AG09309 (cell line): ENCODE data around the gene XPOT.
"Not testable (repeated sequence)": the region's sequence is repeated elsewhere in the genome, so short reads cannot be mapped to it uniquely, and the experiment has no call there.

Experiments used
- DNase-seq: peaks from one replicate; pipeline ENCODE4 v3.0.0-alpha.2; 2010; ENCODE audit warnings: low read depth
- H3K4me3 ChIP-seq: 2 replicates; pipeline ENCODE4 v1.5.1; 2011; ENCODE audit warnings: mild to moderate bottlenecking, low read depth, low read length, moderate library complexity; ENCODE audit not compliant: control insufficient read depth
- TF ChIP-seq, protein P1 (sequence below): IDR thresholded peaks from 2 replicates; pipeline ENCODE4 v1.5.1; 2011; ENCODE audit warnings: mild to moderate bottlenecking, low read depth, low read length, inconsistent platforms; ENCODE audit not compliant: insufficient read depth, control insufficient read depth; ENCODE audit errors: missing control alignments

XPOT gene, protein sequence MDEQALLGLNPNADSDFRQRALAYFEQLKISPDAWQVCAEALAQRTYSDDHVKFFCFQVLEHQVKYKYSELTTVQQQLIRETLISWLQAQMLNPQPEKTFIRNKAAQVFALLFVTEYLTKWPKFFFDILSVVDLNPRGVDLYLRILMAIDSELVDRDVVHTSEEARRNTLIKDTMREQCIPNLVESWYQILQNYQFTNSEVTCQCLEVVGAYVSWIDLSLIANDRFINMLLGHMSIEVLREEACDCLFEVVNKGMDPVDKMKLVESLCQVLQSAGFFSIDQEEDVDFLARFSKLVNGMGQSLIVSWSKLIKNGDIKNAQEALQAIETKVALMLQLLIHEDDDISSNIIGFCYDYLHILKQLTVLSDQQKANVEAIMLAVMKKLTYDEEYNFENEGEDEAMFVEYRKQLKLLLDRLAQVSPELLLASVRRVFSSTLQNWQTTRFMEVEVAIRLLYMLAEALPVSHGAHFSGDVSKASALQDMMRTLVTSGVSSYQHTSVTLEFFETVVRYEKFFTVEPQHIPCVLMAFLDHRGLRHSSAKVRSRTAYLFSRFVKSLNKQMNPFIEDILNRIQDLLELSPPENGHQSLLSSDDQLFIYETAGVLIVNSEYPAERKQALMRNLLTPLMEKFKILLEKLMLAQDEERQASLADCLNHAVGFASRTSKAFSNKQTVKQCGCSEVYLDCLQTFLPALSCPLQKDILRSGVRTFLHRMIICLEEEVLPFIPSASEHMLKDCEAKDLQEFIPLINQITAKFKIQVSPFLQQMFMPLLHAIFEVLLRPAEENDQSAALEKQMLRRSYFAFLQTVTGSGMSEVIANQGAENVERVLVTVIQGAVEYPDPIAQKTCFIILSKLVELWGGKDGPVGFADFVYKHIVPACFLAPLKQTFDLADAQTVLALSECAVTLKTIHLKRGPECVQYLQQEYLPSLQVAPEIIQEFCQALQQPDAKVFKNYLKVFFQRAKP

DNA sequence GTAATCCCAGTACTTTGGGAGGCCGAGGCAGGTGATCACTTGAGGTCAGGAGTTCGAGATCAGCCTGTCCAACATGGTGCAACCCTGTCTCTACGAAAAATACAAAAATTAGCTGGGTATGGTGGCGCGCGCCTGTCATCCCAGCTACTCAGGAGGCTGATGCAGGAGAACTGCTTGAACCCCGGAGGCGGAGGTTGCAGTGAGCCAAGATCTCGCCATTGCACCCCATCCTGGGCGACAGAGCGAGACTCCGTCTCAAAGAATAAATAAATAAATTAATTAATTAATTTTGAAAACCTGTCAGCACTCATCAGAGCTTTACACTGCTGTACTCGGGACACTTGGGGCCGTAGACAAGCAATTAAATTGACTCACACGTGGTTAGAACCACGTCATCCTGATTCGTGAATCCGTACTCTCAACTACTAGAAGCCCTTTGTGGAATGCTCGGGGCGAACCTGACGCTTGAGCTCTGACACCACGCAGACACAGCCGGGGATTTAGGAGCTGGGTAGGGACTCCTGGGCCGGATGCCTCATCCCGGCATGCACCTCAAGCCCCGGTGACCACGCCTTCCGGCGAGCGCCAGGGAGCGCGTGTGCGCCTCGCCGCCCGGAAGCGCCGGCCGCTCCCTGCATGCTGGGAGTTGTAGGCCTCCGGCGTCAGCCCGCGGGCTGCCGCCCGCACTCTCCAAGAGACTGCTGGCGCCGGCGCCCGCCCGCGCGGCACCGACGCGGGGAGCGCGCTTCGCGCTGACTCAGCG lies at the start of gene XPOT:
XPOT (plus strand) TSS at position 686 of the 763 bp plus-strand sequence. CDS start 5,644 bp downstream, outside the sequence.
- H3K4me3 ChIP-seq = peak within 1 kb of the TSS; percentile 99
- peak; percentile 88 for DNase-seq
- TF ChIP-seq, protein P1, sequence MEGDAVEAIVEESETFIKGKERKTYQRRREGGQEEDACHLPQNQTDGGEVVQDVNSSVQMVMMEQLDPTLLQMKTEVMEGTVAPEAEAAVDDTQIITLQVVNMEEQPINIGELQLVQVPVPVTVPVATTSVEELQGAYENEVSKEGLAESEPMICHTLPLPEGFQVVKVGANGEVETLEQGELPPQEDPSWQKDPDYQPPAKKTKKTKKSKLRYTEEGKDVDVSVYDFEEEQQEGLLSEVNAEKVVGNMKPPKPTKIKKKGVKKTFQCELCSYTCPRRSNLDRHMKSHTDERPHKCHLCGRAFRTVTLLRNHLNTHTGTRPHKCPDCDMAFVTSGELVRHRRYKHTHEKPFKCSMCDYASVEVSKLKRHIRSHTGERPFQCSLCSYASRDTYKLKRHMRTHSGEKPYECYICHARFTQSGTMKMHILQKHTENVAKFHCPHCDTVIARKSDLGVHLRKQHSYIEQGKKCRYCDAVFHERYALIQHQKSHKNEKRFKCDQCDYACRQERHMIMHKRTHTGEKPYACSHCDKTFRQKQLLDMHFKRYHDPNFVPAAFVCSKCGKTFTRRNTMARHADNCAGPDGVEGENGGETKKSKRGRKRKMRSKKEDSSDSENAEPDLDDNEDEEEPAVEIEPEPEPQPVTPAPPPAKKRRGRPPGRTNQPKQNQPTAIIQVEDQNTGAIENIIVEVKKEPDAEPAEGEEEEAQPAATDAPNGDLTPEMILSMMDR = no peak

DNA sequence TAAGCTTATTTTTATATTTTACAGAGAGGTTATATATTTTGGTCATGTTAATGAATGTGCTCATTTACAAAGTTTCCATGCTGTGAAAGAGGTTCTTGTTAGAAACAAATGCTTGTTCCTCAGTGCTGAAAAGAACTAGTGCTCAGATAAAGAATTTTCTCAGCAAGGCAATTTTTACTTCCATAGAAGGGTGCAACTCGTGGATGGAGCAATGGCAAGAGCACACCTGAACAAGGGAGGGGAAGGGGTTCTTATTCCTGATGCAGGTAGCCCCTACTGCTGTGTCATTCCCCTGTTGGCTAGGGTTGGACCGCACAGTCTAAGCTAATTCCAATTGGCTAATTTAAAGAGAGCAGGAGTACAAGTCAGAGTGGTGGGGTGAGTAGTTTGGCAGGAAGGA lies 48.0 kb upstream of the XPOT start:
- not testable (repeated sequence) for DNase-seq, H3K4me3 ChIP-seq

DNA sequence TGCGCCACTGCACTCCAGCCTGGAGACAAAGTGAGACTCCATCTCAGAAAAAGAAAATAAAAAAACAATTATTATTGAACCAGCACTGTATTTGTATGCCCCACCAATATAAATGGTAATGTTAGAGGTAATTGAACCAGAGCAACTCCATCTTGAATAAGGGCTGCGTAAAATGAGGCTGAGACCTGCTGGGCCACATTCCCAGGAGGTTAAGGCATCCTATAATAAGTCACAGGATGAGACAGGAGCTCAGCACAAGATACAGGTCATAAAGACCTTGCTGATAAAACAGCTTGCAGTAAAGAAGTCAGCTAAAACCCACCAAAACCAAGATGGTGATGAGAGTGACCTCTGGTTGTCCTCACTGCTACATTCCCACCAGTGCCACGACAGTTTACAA lies 43.0 kb upstream of the XPOT start:
- DNase-seq, H3K4me3 ChIP-seq: not testable (repeated sequence)

DNA sequence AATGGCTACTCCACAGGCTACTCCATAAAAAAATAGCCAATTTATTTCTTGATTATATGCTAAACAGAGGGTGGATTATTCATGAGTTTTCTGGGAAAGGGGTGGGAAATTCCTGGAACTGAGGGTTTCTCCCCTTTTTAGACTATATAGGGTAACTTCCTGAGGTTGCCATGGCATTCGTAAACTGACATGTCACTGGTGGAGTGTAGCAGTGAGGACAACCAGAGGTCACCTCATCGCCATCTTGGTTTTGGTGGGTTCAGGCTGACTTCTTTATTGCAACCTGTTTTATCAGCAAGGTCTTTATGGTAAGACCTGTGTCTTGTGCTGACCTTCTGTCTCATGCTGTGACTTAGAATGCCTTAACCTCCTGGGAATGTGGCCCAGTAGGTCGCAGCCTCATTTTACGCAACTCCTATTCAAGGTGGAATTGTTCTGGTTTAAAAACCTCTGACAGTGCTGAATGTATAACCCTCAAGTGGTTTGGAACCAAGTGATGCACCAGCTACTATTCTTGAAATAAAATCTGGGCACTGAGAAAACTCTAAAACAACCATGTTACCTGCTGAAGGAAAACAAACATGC lies 41.4 kb upstream of the XPOT start:
- no peak for DNase-seq
- H3K4me3 ChIP-seq = no peak overlapping the region
- TF ChIP-seq, protein P1 = no peak

DNA sequence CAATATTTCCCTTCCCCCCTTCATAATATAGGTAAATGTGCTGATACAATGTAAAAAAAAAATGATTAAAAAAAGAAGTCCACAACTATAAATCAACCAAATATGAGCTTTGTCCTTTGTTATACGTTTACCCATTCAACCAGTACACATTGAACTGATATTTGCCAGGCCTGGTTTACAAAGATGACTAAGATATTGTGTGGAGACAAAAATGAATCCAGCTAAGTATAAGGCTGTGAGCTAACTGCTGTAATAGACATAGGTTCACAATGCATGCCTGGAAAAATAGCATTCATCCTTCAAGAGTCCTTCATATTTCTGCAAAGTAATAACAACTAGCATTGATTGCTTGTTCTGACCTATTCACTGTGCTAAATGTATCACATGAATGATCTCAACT lies 20.5 kb upstream of the XPOT start:
- TF ChIP-seq, protein P1 = no peak
- DNase-seq = no peak

DNA sequence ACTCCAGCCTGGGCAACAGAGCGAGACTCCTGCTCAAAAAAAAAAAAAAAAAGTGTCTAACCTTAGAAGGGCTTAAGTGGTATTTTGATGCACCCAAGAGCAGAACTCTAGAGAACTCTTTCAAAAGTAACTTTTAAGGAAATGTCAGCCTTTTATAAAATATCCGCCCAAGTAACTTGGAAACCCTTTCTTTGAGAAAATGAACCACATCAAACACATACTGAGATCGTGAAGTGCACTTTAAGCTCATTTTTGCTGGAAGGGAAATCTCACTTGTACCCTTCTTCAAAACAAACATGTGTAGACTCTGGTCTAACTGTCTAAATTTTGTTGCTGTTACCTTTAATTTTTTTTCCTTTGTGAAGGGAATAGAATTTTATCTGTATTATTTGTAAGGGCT lies 19.2 kb upstream of the XPOT start:
- no peak for DNase-seq
- TF ChIP-seq, protein P1 = no peak
- no peak overlapping the region for H3K4me3 ChIP-seq

More for the DNA sequence above, 20.5 kb upstream of the XPOT start:
- no peak overlapping the region for H3K4me3 ChIP-seq

DNA sequence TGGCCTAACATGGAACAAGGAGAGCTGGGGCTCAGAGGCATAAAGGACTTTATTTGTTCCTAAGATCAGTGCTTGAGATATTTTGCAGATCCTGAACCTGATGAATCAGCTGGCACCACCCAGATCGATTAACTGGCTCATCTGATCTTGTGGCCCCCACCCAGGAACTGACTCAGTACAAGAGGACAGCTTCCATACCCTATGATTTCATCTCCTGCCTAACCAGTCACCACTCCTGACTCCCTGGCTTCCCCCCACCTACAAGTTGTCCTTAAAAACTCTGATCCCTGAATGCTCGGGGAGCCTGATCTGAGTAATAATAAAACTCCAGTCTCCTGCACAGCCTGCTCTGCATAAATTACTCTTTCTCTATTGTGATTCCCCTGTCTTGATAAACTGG lies 18.7 kb upstream of the XPOT start:
- no peak overlapping the region for H3K4me3 ChIP-seq
- TF ChIP-seq, protein P1 = no peak
- DNase-seq = peak; percentile 7
